Neural cell (in vitro differentiated cells): ENCODE results near the gene GRIK3. TPM values are rescaled to one million over a fixed set of nuclear protein-coding genes. Genes with fewer than 3 reads are reported as not detected.

Experiments
- H2AFZ ChIP-seq: fragments of 200-600, 300-800 bp; sonication (generic), shearing (Covaris generic); 2 replicates; pipeline ENCODE4 v1.6.0; 2014; ENCODE audit warnings: low read depth, mild to moderate bottlenecking, antibody characterized with exemption, low read length, moderate library complexity
- H3F3A ChIP-seq: fragments of 200-600 bp; shearing (Covaris generic); 2 replicates; pipeline ENCODE4 v1.6.1; 2016; ENCODE audit warnings: mild to moderate bottlenecking, moderate library complexity, mixed read lengths, antibody characterized with exemption, low read length; ENCODE audit not compliant: insufficient read depth, poor library complexity, severe bottlenecking
- H3K27ac ChIP-seq: fragments of 200-600, 300-800 bp; sonication (generic), shearing (Covaris generic); 2 replicates; pipeline ENCODE4 v1.5.1; 2014; ENCODE audit warnings: mild to moderate bottlenecking, low read length, moderate library complexity
- H3K27me3 ChIP-seq: fragments of 300-800, 200-600 bp; sonication (generic), shearing (Covaris generic); 2 replicates; pipeline ENCODE4 v1.6.0; 2014; ENCODE audit warnings: mild to moderate bottlenecking, low read depth, low read length, moderate library complexity; ENCODE audit not compliant: insufficient read depth
- H3K36me3 ChIP-seq: fragments of 300-800, 200-600 bp; sonication (generic), shearing (Covaris generic); 2 replicates; pipeline ENCODE4 v1.5.1; 2014; ENCODE audit warnings: mild to moderate bottlenecking, antibody characterized with exemption, low read length, moderate library complexity; ENCODE audit not compliant: insufficient read depth
- H3K4me2 ChIP-seq: fragments of 300-800, 200-600 bp; sonication (generic), shearing (Covaris generic); 2 replicates; pipeline ENCODE4 v1.6.0; 2014; ENCODE audit warnings: mild to moderate bottlenecking, low read length
- H3K4me3 ChIP-seq: fragments of 300-800, 200-600 bp; sonication (generic), shearing (Covaris generic); 2 replicates; pipeline ENCODE4 v1.5.1; 2014; ENCODE audit warnings: mild to moderate bottlenecking, low read length, moderate library complexity
- H3K79me2 ChIP-seq: fragments of 200-600 bp; shearing (Covaris generic); replicated peaks from 2 replicates; pipeline ENCODE4 v1.6.0; 2014; ENCODE audit warnings: mild to moderate bottlenecking, low read length, moderate library complexity; ENCODE audit not compliant: insufficient read depth
- H3K9ac ChIP-seq: fragments of 300-800, 200-600 bp; sonication (generic), shearing (Covaris generic); 2 replicates; pipeline ENCODE4 v1.6.1; 2016; ENCODE audit warnings: mild to moderate bottlenecking, low read length, mixed read lengths
- H3K9me2 ChIP-seq: fragments of 200-600 bp; shearing (Covaris generic); 2 replicates; pipeline ENCODE4 v1.6.1; 2016; ENCODE audit warnings: mild to moderate bottlenecking, low read length, mixed read lengths; ENCODE audit not compliant: insufficient read depth
- H3K9me3 ChIP-seq: fragments of 200-600, 300-800 bp; sonication (generic), shearing (Covaris generic); 2 replicates; pipeline ENCODE4 v1.6.1; 2016; ENCODE audit warnings: mild to moderate bottlenecking, mixed run types, low read length, moderate library complexity, mixed read lengths
- H4K20me1 ChIP-seq: fragments of 200-600 bp; shearing (Covaris generic); 2 replicates; pipeline ENCODE4 v1.6.1; 2016; ENCODE audit warnings: mild to moderate bottlenecking, mixed run types; ENCODE audit not compliant: insufficient read depth
- CTCF ChIP-seq: fragments of 450-650 bp; IDR thresholded peaks from 2 replicates; pipeline ENCODE4 v1.5.1; 2014; ENCODE audit warnings: antibody characterized with exemption, mild to moderate bottlenecking, moderate library complexity; ENCODE audit not compliant: poor library complexity, severe bottlenecking
- EP300 ChIP-seq: fragments of 450-650 bp; conservative IDR thresholded peaks from 2 replicates; pipeline ENCODE4 v1.6.1; 2014; ENCODE audit warnings: antibody characterized with exemption, mild to moderate bottlenecking, moderate library complexity; ENCODE audit not compliant: poor library complexity, severe bottlenecking
- EZH2 ChIP-seq: fragments of 200-600, 300-800 bp; shearing (Covaris generic), sonication (generic); IDR thresholded peaks from 2 replicates; pipeline ENCODE4 v1.6.1; 2014; ENCODE audit warnings: antibody characterized with exemption, low read length, borderline replicate concordance, mild to moderate bottlenecking; ENCODE audit not compliant: insufficient read depth, poor library complexity, severe bottlenecking
- MXI1 ChIP-seq: fragments of 450-650 bp; conservative IDR thresholded peaks from 2 replicates; pipeline ENCODE4 v1.6.1; 2014; ENCODE audit warnings: antibody characterized with exemption, mild to moderate bottlenecking; ENCODE audit not compliant: poor library complexity, severe bottlenecking
- POLR2AphosphoS5 ChIP-seq: IDR thresholded peaks from 2 replicates; pipeline ENCODE4 v1.6.1; 2012
- RAD21 ChIP-seq: fragments of 450-650 bp; conservative IDR thresholded peaks from 2 replicates; pipeline ENCODE4 v1.6.1; 2014; ENCODE audit warnings: antibody characterized with exemption, mild to moderate bottlenecking, moderate library complexity
- SMC3 ChIP-seq: fragments of 450-650 bp; conservative IDR thresholded peaks from 2 replicates; pipeline ENCODE4 v1.6.1; 2014; ENCODE audit warnings: antibody characterized with exemption, mild to moderate bottlenecking, moderate library complexity; ENCODE audit not compliant: poor library complexity
- TAF1 ChIP-seq: IDR thresholded peaks from 2 replicates; pipeline ENCODE4 v1.6.1; 2012; ENCODE audit warnings: low read depth
- polyA plus RNA-seq: library from polyadenylated mRNA; depleted of rRNA; stranded (reverse); fragments of >200 nt; gene quantifications from 2 replicates; pipeline ENCODE4 v1.2.3, GENCODE V29; 2014
- TF ChIP-seq, protein P1 (sequence below): IDR thresholded peaks from 2 replicates; pipeline ENCODE4 v1.6.1; 2012; ENCODE audit warnings: borderline replicate concordance

GRIK3 gene
- polyA plus RNA-seq, 1 donor from 2014 or later = 5.0 TPM

DNA sequence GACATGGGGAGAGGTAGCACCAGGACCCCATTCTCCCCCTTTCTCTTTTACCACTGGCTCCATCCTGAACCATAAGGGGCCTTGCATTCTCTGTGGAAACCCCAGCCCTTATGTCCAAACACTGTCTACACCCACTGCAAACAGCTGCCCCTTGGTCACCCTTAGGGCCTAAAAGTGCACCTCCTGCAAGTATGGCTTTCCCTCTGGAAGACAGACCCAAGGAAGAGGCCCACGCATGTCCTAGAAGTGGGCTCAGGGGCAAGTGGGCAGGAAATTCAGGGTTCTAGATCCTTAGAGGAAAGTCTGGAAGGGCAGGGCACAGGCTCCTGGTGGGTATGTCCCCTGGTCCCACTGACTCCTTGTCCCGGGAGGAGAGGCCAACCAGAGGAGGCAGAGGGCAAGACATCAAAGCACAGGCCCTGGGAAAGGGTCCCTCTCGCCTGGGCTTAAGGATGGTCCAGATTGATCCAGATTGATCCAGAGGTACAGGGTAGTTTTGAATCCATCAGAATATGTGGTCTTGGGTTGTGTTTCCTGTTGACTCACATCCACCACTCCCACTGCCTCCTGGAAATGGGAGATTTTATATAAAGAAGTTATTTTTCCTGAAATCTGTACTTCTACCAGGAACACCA, 150.9 kb downstream of the GRIK3 start:
- Histone ChIP-seq H3K9me3 (no peaks in the 10 kb centered on the region), H3K27me3 (no peaks in the 10 kb centered on the region), H4K20me1 (no peaks in the 10 kb centered on the region), H3K27ac (no peak overlapping the region), H3K9me2 (no peaks in the 10 kb centered on the region), H3F3A (no peaks in the 10 kb centered on the region), H3K4me3 (no peak overlapping the region), H2AFZ (no peak overlapping the region), H3K36me3 (no peaks in the 10 kb centered on the region), H3K9ac (no peak overlapping the region), H3K79me2 (no peaks in the 10 kb centered on the region), H3K4me2 (no peak overlapping the region)
- TF ChIP-seq SMC3 (no peak), MXI1 (no peak), EP300 (no peak), CTCF (no peak), TAF1 (no peak), RAD21 (no peak), POLR2AphosphoS5 (no peak)

DNA sequence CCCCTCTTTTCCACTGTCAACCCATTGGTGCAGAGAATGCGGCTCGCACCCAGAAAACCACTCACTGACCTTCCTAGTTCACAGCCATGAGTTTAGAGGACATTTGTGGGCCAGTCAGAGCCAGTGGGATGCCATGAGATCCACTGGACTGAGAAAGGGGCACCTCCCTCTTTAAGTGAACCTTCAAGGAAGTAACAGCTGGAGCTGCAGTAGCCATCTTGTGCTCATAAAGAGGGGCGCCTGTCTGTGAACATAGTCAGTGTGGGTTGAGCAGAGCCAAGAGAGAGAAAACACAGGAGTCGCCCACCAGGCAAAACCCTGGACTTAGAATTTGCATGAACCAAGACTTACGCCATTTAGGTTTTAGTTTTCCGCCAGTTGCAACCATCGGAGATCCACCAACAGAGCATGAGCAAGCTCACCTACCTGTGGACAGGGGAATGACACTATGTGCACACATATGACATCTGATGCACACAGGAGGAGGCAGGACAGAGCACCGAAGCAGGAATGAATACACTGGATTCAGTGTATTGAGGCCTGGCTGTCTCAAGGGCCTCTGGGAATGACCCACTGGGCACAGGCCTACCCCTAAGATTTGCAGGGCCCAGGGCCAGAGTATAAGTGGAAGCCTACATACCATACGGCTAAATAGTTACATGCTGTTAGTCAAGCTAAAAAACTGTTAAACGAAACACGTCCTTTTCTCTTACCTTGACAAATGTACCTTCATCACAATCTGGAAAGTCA, 151.6 kb downstream of the GRIK3 start:
- Histone ChIP-seq H3K9me2 (no peaks in the 10 kb centered on the region), H2AFZ (no peak overlapping the region), H3K36me3 (no peaks in the 10 kb centered on the region), H3K9ac (no peak overlapping the region), H3K9me3 (no peaks in the 10 kb centered on the region), H3F3A (no peaks in the 10 kb centered on the region), H3K79me2 (no peaks in the 10 kb centered on the region), H3K4me2 (no peak overlapping the region), H3K27ac (no peak overlapping the region), H3K27me3 (no peaks in the 10 kb centered on the region), H4K20me1 (no peaks in the 10 kb centered on the region), H3K4me3 (no peak overlapping the region)
- no peak for TF ChIP-seq EP300
- TF ChIP-seq, protein P1, sequence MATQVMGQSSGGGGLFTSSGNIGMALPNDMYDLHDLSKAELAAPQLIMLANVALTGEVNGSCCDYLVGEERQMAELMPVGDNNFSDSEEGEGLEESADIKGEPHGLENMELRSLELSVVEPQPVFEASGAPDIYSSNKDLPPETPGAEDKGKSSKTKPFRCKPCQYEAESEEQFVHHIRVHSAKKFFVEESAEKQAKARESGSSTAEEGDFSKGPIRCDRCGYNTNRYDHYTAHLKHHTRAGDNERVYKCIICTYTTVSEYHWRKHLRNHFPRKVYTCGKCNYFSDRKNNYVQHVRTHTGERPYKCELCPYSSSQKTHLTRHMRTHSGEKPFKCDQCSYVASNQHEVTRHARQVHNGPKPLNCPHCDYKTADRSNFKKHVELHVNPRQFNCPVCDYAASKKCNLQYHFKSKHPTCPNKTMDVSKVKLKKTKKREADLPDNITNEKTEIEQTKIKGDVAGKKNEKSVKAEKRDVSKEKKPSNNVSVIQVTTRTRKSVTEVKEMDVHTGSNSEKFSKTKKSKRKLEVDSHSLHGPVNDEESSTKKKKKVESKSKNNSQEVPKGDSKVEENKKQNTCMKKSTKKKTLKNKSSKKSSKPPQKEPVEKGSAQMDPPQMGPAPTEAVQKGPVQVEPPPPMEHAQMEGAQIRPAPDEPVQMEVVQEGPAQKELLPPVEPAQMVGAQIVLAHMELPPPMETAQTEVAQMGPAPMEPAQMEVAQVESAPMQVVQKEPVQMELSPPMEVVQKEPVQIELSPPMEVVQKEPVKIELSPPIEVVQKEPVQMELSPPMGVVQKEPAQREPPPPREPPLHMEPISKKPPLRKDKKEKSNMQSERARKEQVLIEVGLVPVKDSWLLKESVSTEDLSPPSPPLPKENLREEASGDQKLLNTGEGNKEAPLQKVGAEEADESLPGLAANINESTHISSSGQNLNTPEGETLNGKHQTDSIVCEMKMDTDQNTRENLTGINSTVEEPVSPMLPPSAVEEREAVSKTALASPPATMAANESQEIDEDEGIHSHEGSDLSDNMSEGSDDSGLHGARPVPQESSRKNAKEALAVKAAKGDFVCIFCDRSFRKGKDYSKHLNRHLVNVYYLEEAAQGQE = no peak
- no peak for TF ChIP-seq SMC3
- TF ChIP-seq MXI1 = no peak
- no peak for TF ChIP-seq EZH2
- TF ChIP-seq RAD21 = no peak
- TF ChIP-seq CTCF = no peak
- TF ChIP-seq TAF1 = no peak
- no peak for TF ChIP-seq POLR2AphosphoS5
